DOHH2 (cell line): Measurements from ENCODE around the gene CYP2C8.
"Not testable (repeated sequence)": the region's sequence is repeated elsewhere in the genome, so short reads cannot be mapped to it uniquely, and the experiment has no call there.

ENCODE experiments used
- H3F3A ChIP-seq: fragments of 200-600 bp; sonication (generic), shearing (Covaris generic); 2 replicates; pipeline ENCODE4 v1.6.0; 2016; ENCODE audit warnings: antibody characterized with exemption, mild to moderate bottlenecking; ENCODE audit not compliant: control insufficient read depth, insufficient read depth
- H3K27ac ChIP-seq: fragments of 200-600 bp; sonication (generic); 2 replicates; pipeline ENCODE4 v1.5.1; 2014; ENCODE audit warnings: low read depth, mild to moderate bottlenecking, low read length, moderate library complexity
- H3K27me3 ChIP-seq: fragments of 200-600 bp; sonication (generic); 2 replicates; pipeline ENCODE4 v1.6.1; 2014; ENCODE audit warnings: mild to moderate bottlenecking, low read length, mixed read lengths; ENCODE audit not compliant: control insufficient read depth
- H3K36me3 ChIP-seq: fragments of 200-600 bp; sonication (generic); 2 replicates; pipeline ENCODE4 v1.6.1; 2014; ENCODE audit warnings: mild to moderate bottlenecking, low read length, moderate library complexity, mixed read lengths; ENCODE audit not compliant: control insufficient read depth
- H3K4me1 ChIP-seq: fragments of 200-600 bp; sonication (generic); 2 replicates; pipeline ENCODE4 v1.6.1; 2014; ENCODE audit warnings: mild to moderate bottlenecking, low read length, mixed read lengths; ENCODE audit not compliant: control insufficient read depth
- H3K4me2 ChIP-seq: fragments of 200-600 bp; sonication (generic); 2 replicates; pipeline ENCODE4 v1.6.0; 2014; ENCODE audit warnings: mild to moderate bottlenecking, low read length, moderate library complexity
- H3K4me3 ChIP-seq: fragments of 200-600 bp; sonication (generic); 2 replicates; pipeline ENCODE4 v1.5.1; 2014; ENCODE audit warnings: mild to moderate bottlenecking, low read length, mixed read lengths
- H3K79me2 ChIP-seq: fragments of 200-600 bp; sonication (generic); 2 replicates; pipeline ENCODE4 v1.6.1; 2014; ENCODE audit warnings: mild to moderate bottlenecking, low read length, mixed read lengths; ENCODE audit not compliant: control insufficient read depth
- H3K9me2 ChIP-seq: fragments of 200-600 bp; sonication (generic); replicated peaks from 2 replicates; pipeline ENCODE4 v1.6.1; 2014; ENCODE audit warnings: mild to moderate bottlenecking, low read length, mixed read lengths; ENCODE audit not compliant: control insufficient read depth
- H3K9me3 ChIP-seq: fragments of 200-600 bp; sonication (generic); 2 replicates; pipeline ENCODE4 v1.6.1; 2014; ENCODE audit warnings: antibody characterized with exemption, low read length, mixed read lengths; ENCODE audit not compliant: control insufficient read depth, insufficient read depth
- H4K20me1 ChIP-seq: fragments of 200-600 bp; sonication (generic); 2 replicates; pipeline ENCODE4 v1.6.0; 2014; ENCODE audit warnings: low read depth, mild to moderate bottlenecking, antibody characterized with exemption, low read length, moderate library complexity; ENCODE audit not compliant: control insufficient read depth, insufficient read depth
- EZH2phosphoT487 ChIP-seq: fragments of 200-600 bp; sonication (generic); IDR thresholded peaks from 2 replicates; pipeline ENCODE4 v1.6.1; 2017; ENCODE audit warnings: borderline replicate concordance, mild to moderate bottlenecking, antibody characterized with exemption, low read length, moderate library complexity, mixed read lengths
- TF ChIP-seq, protein P1 (sequence below): fragments of 200-600 bp; sonication (generic); IDR thresholded peaks from one replicate; pipeline ENCODE4 v1.5.1; 2014; ENCODE audit warnings: antibody characterized with exemption, mild to moderate bottlenecking, low read depth, low read length; ENCODE audit not compliant: poor library complexity, severe bottlenecking

Gene CYP2C8

DNA sequence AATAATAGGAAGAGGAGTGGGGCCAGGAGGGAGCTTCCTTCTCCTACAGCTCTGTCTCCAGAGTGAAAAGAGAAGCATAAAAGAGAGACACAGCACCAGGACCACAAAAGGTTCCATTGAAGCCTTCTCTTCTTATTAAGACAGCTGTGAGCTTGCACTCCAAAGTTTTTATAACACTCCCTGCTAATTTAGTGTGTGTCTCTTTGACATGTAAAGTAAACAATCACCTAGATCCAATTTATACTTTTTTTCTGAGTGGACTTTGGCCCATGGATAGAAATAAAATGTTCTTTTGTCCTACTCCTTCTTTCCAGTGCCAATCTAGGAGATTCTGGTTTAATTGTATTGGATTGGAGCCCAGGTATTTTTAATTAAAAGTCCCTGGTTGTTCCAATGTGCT lies at the start of gene CYP2C8:
TSS of gene CYP2C8 (minus strand) at position 212 of the 400 bp plus-strand sequence. CDS start at position 117, 95 bp downstream.
- Histone ChIP-seq H3K36me3 (no peaks in the 10 kb centered on the region), H3K4me2 (no peak within 1 kb of the TSS), H3K27ac (no peak within 1 kb of the TSS), H3K9me2 (no peaks in the 10 kb centered on the region), H4K20me1 (no peaks in the 10 kb centered on the region), H3K79me2 (no peaks in the 10 kb centered on the region), H3K27me3 (no peaks in the 10 kb centered on the region; the same call in 1 of the 2 replicates), H3F3A (no peaks in the 10 kb centered on the region), H3K4me3 (no peak within 1 kb of the TSS), H3K9me3 (no peaks in the 10 kb centered on the region), H3K4me1 (no peaks in the 10 kb centered on the region)
- no peak for TF ChIP-seq EZH2phosphoT487
- TF ChIP-seq, protein P1, sequence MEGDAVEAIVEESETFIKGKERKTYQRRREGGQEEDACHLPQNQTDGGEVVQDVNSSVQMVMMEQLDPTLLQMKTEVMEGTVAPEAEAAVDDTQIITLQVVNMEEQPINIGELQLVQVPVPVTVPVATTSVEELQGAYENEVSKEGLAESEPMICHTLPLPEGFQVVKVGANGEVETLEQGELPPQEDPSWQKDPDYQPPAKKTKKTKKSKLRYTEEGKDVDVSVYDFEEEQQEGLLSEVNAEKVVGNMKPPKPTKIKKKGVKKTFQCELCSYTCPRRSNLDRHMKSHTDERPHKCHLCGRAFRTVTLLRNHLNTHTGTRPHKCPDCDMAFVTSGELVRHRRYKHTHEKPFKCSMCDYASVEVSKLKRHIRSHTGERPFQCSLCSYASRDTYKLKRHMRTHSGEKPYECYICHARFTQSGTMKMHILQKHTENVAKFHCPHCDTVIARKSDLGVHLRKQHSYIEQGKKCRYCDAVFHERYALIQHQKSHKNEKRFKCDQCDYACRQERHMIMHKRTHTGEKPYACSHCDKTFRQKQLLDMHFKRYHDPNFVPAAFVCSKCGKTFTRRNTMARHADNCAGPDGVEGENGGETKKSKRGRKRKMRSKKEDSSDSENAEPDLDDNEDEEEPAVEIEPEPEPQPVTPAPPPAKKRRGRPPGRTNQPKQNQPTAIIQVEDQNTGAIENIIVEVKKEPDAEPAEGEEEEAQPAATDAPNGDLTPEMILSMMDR: no peak

- no peak overlapping the region for H3K4me2 ChIP-seq
- no peak overlapping the region for H3K27ac ChIP-seq
- no peaks in the 10 kb centered on the region for H3F3A ChIP-seq
- H3K4me3 ChIP-seq: no peak overlapping the region
- H3K27me3 ChIP-seq: no peaks in the 10 kb centered on the region
- H3K79me2 ChIP-seq: no peaks in the 10 kb centered on the region
- H3K9me2 ChIP-seq: no peaks in the 10 kb centered on the region
- TF ChIP-seq EZH2phosphoT487: no peak
- TF ChIP-seq, protein P1: no peak
- H3K9me3 ChIP-seq: 0 out of 2 replicates have a peak, but pooled peaks cover 4% of the 10 kb centered on the region
- H4K20me1 ChIP-seq: no peaks in the 10 kb centered on the region
- no peaks in the 10 kb centered on the region for H3K4me1 ChIP-seq
- H3K36me3 ChIP-seq: no peaks in the 10 kb centered on the region
These were observed 47.6 kb upstream of the CYP2C8 start for GRCh38 chr10:95116869-95117269.

DNA sequence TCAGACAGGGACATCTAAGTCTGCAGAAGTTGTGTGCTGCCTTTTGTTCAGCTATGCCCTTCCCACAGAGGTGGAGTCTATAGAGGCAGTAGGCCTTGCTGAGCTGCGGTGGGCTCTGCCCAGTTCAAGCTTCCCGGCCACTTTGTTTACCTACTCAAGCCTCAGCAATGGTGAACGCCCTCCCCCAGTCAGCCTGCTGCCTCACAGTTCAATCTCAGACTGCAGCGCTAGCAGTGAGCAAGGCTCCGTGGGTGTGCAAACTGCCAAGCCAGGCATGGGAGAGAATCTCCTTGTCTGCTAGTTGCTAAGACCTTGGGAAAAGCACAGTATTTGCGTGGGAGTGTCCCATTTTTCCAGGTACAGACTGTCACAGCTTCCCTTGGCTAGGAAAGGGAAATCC lies 41.5 kb upstream of the CYP2C8 start:
- H3K27ac ChIP-seq, H4K20me1 ChIP-seq, H3K27me3 ChIP-seq, H3K36me3 ChIP-seq, H3F3A ChIP-seq, H3K4me1 ChIP-seq, H3K4me3 ChIP-seq, H3K4me2 ChIP-seq, H3K9me3 ChIP-seq, H3K79me2 ChIP-seq, H3K9me2 ChIP-seq: not testable (repeated sequence)

DNA sequence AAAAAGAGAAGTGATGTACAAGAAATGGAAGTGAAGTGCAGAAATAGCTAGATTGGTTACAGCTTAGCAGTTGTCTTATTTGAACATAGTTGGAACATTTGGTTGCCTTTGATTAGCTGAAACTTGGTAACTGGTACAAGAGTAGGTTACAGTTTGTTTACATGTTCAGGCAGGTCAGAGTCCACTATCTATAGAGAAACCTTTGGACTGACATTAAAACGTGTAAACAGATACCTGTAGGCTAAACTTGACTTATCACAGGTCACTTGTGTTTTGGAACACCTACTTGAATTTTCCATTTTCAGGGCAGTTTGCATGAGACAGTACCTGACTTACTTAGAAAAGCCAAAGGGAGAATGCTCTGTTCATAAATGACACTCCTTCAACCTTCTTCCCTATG lies 28.5 kb upstream of the CYP2C8 start:
- no peak overlapping the region for H3K4me2 ChIP-seq
- H3K4me1 ChIP-seq: no peaks in the 10 kb centered on the region
- H3F3A ChIP-seq: no peaks in the 10 kb centered on the region
- H4K20me1 ChIP-seq: no peaks in the 10 kb centered on the region
- no peaks in the 10 kb centered on the region for H3K9me3 ChIP-seq
- H3K79me2 ChIP-seq: no peaks in the 10 kb centered on the region
- H3K27ac ChIP-seq: no peak overlapping the region
- no peaks in the 10 kb centered on the region for H3K9me2 ChIP-seq
- no peak overlapping the region for H3K4me3 ChIP-seq
- no peak for TF ChIP-seq EZH2phosphoT487
- TF ChIP-seq, protein P1: no peak
- H3K27me3 ChIP-seq: 0 out of 2 replicates have a peak, but pooled peaks cover 3% of the 10 kb centered on the region
- no peaks in the 10 kb centered on the region for H3K36me3 ChIP-seq
